Nephron (organoid): ENCODE measurements around the gene TMTC2.

Experiments used
- H3K27ac Mint-ChIP-seq, 3 experiments: 2 replicates each; pipeline ENCODE4 v1.8.0; 2020; ENCODE audit warnings: mixed read lengths in 3 of 3, mild to moderate bottlenecking in 2 of 3, moderate library complexity in 1 of 3
- H3K27me3 Mint-ChIP-seq: 2 replicates; pipeline ENCODE4 v1.8.0; 2021; ENCODE audit warnings: low read depth, mild to moderate bottlenecking, moderate library complexity, mixed read lengths
- H3K36me3 Mint-ChIP-seq: 2 replicates; pipeline ENCODE4 v1.8.0; 2020; ENCODE audit warnings: low read depth, mixed read lengths
- H3K4me1 Mint-ChIP-seq: 2 replicates; pipeline ENCODE4 v1.8.0; 2020; ENCODE audit warnings: mixed read lengths
- H3K4me3 Mint-ChIP-seq, 3 experiments: 2 replicates each; pipeline ENCODE4 v1.8.0; 2020; ENCODE audit warnings: mild to moderate bottlenecking in 3 of 3, mixed read lengths in 3 of 3, moderate library complexity in 2 of 3
- H3K9me3 Mint-ChIP-seq: 2 replicates; pipeline ENCODE4 v1.8.0; 2020; ENCODE audit warnings: mixed read lengths
- TF ChIP-seq, protein P1 (sequence below), 3 experiments: fragments of 200-600 bp; sonication (generic); IDR thresholded peaks; one replicate each; pipeline ENCODE4 v1.5.0; 2021; ENCODE audit warnings: antibody characterized with exemption in 3 of 3; ENCODE audit not compliant: unreplicated experiment in 3 of 3

The TMTC2 gene

DNA sequence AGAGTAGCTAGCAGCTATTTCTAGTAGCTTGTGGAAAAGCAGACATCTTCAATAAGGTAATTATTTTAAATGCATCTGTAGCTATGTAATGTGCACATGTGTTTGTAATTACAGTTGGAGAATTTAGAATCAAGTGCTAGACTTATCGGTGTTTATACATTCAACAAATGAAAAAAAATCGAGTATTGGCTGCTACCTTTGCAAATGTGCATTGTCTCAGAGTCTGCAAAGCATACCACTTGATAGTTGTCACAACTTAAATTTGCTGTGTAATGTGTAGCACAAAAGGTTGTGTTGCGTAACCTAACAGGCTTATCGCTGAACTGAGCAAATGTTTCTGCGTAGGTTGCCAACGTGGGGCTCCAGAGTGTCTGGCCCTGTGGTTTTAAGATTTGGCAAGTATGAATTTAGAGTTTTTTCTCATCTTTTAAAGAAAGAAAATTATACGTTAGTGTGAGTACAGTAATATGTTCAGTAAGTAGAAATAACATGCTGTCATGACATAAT is 44.3 kb downstream of the TMTC2 start:
- peaks cover 41% of the 10 kb centered on the region for H3K36me3 Mint-ChIP-seq
- no peak overlapping the region for H3K27ac Mint-ChIP-seq

GRCh38 chr12:82740129-82741000 is 53.7 kb downstream of the TMTC2 start:
- peaks cover 38% of the 10 kb centered on the region for H3K36me3 Mint-ChIP-seq
- TF ChIP-seq, protein P1, sequence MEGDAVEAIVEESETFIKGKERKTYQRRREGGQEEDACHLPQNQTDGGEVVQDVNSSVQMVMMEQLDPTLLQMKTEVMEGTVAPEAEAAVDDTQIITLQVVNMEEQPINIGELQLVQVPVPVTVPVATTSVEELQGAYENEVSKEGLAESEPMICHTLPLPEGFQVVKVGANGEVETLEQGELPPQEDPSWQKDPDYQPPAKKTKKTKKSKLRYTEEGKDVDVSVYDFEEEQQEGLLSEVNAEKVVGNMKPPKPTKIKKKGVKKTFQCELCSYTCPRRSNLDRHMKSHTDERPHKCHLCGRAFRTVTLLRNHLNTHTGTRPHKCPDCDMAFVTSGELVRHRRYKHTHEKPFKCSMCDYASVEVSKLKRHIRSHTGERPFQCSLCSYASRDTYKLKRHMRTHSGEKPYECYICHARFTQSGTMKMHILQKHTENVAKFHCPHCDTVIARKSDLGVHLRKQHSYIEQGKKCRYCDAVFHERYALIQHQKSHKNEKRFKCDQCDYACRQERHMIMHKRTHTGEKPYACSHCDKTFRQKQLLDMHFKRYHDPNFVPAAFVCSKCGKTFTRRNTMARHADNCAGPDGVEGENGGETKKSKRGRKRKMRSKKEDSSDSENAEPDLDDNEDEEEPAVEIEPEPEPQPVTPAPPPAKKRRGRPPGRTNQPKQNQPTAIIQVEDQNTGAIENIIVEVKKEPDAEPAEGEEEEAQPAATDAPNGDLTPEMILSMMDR (IDR thresholded peaks at IDR 0.05; ENCODE audit: unreplicated experiment in 3 of 3) = no peak
- no peak overlapping the region for H3K4me3 Mint-ChIP-seq
- H3K4me1 Mint-ChIP-seq = peaks cover 9% of the 10 kb centered on the region
- H3K9me3 Mint-ChIP-seq = no peaks in the 10 kb centered on the region
- no peaks in the 10 kb centered on the region for H3K27me3 Mint-ChIP-seq
- H3K27ac Mint-ChIP-seq = no peak overlapping the region

More for the DNA sequence above, 44.3 kb downstream of the TMTC2 start:
- H3K4me1 Mint-ChIP-seq = no peaks in the 10 kb centered on the region
- H3K9me3 Mint-ChIP-seq = no peaks in the 10 kb centered on the region
- TF ChIP-seq, protein P1 (IDR thresholded peaks at IDR 0.05; ENCODE audit: unreplicated experiment in 3 of 3) = no peak
- H3K4me3 Mint-ChIP-seq = no peak overlapping the region
- H3K27me3 Mint-ChIP-seq = no peaks in the 10 kb centered on the region

DNA sequence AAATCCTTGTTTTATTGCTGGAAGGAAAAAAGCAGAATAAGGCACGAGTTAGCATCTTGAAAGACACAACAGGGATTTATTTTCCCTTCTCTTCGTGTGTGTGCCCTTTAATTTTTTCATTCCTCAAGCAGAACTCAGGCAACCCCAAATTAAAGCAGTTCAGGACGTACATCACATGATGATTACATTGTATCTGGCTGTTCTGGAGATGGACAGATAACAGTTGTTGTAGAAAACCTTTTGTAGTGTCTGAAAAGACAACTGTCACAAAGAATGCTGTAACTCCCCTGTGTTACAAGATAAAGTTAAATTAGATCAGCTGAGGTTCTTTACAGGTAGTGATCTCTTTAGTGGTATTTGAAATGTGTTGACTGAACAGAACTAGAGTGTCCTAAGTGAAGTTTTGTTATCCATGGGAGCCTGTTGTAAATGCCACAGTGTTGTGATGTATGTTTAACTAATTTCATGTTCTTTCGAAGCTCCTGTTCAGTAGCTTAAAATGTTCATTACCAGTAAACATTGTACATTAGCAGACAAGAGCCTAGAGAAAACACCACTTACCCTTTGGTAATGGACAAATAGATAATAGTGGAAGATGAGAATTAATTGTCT is 58.5 kb downstream of the TMTC2 start:
- Mint-ChIP-seq H3K27ac (peak overlapping the region in 1 of 3 experiments; percentile 52), H3K27me3 (no peaks in the 10 kb centered on the region), H3K4me1 (peaks cover 10% of the 10 kb centered on the region), H3K36me3 (peaks cover 19% of the 10 kb centered on the region), H3K4me3 (no peak overlapping the region), H3K9me3 (no peaks in the 10 kb centered on the region)
- TF ChIP-seq, protein P1 (IDR thresholded peaks at IDR 0.05; ENCODE audit: unreplicated experiment in 3 of 3) = no peak

GRCh38 chr12:82745807-82746206 is 59.1 kb downstream of the TMTC2 start:
- Mint-ChIP-seq H3K4me3 (no peak overlapping the region), H3K27me3 (no peaks in the 10 kb centered on the region), H3K27ac (no peak overlapping the region), H3K4me1 (peaks cover 10% of the 10 kb centered on the region), H3K36me3 (peaks cover 19% of the 10 kb centered on the region), H3K9me3 (no peaks in the 10 kb centered on the region)
- TF ChIP-seq, protein P1 (IDR thresholded peaks at IDR 0.05; ENCODE audit: unreplicated experiment in 3 of 3) = no peak

DNA sequence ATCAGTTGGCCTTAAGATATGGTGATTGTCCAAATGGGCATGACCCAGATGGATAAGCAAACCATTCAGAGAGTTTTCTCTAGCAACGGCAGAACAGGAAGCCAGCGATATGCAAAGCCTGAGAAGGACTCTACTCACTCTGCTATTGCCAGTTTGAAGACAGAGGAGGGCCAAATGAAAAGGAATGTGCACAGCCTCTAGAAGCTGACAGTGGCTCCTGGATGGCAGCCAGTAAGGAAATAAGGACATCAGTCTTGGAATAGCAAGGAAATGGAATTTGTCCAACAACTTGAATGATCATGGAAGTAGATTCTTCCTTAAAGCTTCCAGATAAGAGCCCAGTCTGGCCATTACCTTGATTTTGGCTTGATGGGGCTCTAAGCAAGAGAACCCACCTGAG is 60.0 kb downstream of the TMTC2 start:
- H3K9me3 Mint-ChIP-seq = no peaks in the 10 kb centered on the region
- H3K27me3 Mint-ChIP-seq = no peaks in the 10 kb centered on the region
- H3K4me3 Mint-ChIP-seq = no peak overlapping the region
- peaks cover 10% of the 10 kb centered on the region for H3K4me1 Mint-ChIP-seq
- H3K36me3 Mint-ChIP-seq = peaks cover 16% of the 10 kb centered on the region
- TF ChIP-seq, protein P1 (IDR thresholded peaks at IDR 0.05; ENCODE audit: unreplicated experiment in 3 of 3) = no peak
- H3K27ac Mint-ChIP-seq = no peak overlapping the region
